ENCODE results near the gene DLG2.

DLG2 gene

GRCh38 chr11:84536456-84536855 is 1090.7 kb downstream of the DLG2 start:
- no peak overlapping the region for H3K4me3 ChIP-seq (replicated peaks; ENCODE audit: insufficient read depth, low read length)
- H3K27ac ChIP-seq (replicated peaks): no peak overlapping the region
- TF ChIP-seq POLR2AphosphoS5 (IDR thresholded peaks at IDR 0.05; ENCODE audit: low read depth): no peak
- no peak for TF ChIP-seq SPI1 (IDR thresholded peaks at IDR 0.05; ENCODE audit: borderline replicate concordance, low read depth)
- TF ChIP-seq REST (IDR thresholded peaks at IDR 0.05; ENCODE audit: insufficient replicate concordance, low read depth): no peak
- no peak for TF ChIP-seq CTCF (IDR thresholded peaks at IDR 0.05; ENCODE audit: insufficient read depth, low read length)
- no peak for TF ChIP-seq GABPA (IDR thresholded peaks at IDR 0.05; ENCODE audit: low read depth)
- DNase-seq (ENCODE audit: low read depth in 1 of 2, low spot score in 1 of 2): no peak
- H3K27me3 ChIP-seq (ENCODE audit: insufficient read depth, poor library complexity, severe bottlenecking): no peaks in the 10 kb centered on the region

GRCh38 chr11:84532364-84532763 is 1094.8 kb downstream of the DLG2 start:
- no peak overlapping the region for H3K27ac ChIP-seq (replicated peaks)
- H3K4me3 ChIP-seq (replicated peaks; ENCODE audit: insufficient read depth, low read length): no peak overlapping the region
- no peaks in the 10 kb centered on the region for H3K27me3 ChIP-seq (ENCODE audit: insufficient read depth, poor library complexity, severe bottlenecking)
- TF ChIP-seq GABPA (IDR thresholded peaks at IDR 0.05; ENCODE audit: low read depth) (no peak), SPI1 (IDR thresholded peaks at IDR 0.05; ENCODE audit: borderline replicate concordance, low read depth) (no peak), REST (IDR thresholded peaks at IDR 0.05; ENCODE audit: insufficient replicate concordance, low read depth) (no peak), CTCF (IDR thresholded peaks at IDR 0.05; ENCODE audit: insufficient read depth, low read length) (no peak), POLR2AphosphoS5 (IDR thresholded peaks at IDR 0.05; ENCODE audit: low read depth) (no peak)
- DNase-seq (ENCODE audit: low read depth in 1 of 2, low spot score in 1 of 2): no peak

GRCh38 chr11:84526250-84526649 is 1100.9 kb downstream of the DLG2 start:
- DNase-seq (ENCODE audit: low read depth in 1 of 2, low spot score in 1 of 2): no peak
- no peaks in the 10 kb centered on the region for H3K27me3 ChIP-seq (ENCODE audit: insufficient read depth, poor library complexity, severe bottlenecking)
- no peak overlapping the region for H3K4me3 ChIP-seq (replicated peaks; ENCODE audit: insufficient read depth, low read length)
- H3K27ac ChIP-seq (replicated peaks): no peak overlapping the region
- TF ChIP-seq CTCF (IDR thresholded peaks at IDR 0.05; ENCODE audit: insufficient read depth, low read length): no peak
- TF ChIP-seq GABPA (IDR thresholded peaks at IDR 0.05; ENCODE audit: low read depth): no peak
- TF ChIP-seq SPI1 (IDR thresholded peaks at IDR 0.05; ENCODE audit: borderline replicate concordance, low read depth): no peak
- TF ChIP-seq POLR2AphosphoS5 (IDR thresholded peaks at IDR 0.05; ENCODE audit: low read depth): no peak
- TF ChIP-seq REST (IDR thresholded peaks at IDR 0.05; ENCODE audit: insufficient replicate concordance, low read depth): no peak
